Transverse colon (tissue), 3 donors: ENCODE data around the gene CADM2.

Source experiments
- CTCF ChIP-seq, 5 experiments: fragments of 200-600 bp in 3 of 5; fragments of 450-650 bp in 2 of 5; sonication (generic) in 3 of 5; IDR thresholded peaks; 1 replicate in 2 of 5; 2 replicates in 3 of 5; pipeline ENCODE4 v1.5.1; 2016 to 2017; ENCODE audit warnings: antibody characterized with exemption in 5 of 5, inconsistent platforms in 3 of 5, mild to moderate bottlenecking in 2 of 5, moderate library complexity in 1 of 5
- EP300 ChIP-seq: sonication (generic); formaldehyde crosslinking; IDR thresholded peaks from one replicate; pipeline ENCODE4 v1.6.1; 2017; ENCODE audit warnings: antibody characterized with exemption, low read depth

- TF ChIP-seq CTCF (IDR thresholded peaks at IDR 0.05) (no peak), EP300 (no peak)
Measured at GRCh38 chr3:85162905-85163304, 204.1 kb downstream of the CADM2 start.
